ENCODE results near the gene SLC22A31.
"Not testable (repeated sequence)": the region's sequence is repeated elsewhere in the genome, so short reads cannot be mapped to it uniquely, and the experiment has no call there.

Gene SLC22A31

GRCh38 chr16:89200124-89200849, at the start of gene SLC22A31:
TSS of gene SLC22A31 (minus strand) at chr16:89200537. CDS start at chr16:89200501, 36 bp downstream.
- DNase-seq (ENCODE audit: low spot score), result no peak

- no peak for DNase-seq (ENCODE audit: low spot score)
Measured at GRCh38 chr16:89248196-89248982, 48.1 kb upstream of the SLC22A31 start.

GRCh38 chr16:89247734-89248075, 47.4 kb upstream of the SLC22A31 start:
- DNase-seq (ENCODE audit: low spot score), result not testable (repeated sequence)

- peak; percentile 72 for DNase-seq (ENCODE audit: low spot score)
Measured at GRCh38 chr16:89246903-89247733, 46.8 kb upstream of the SLC22A31 start.

- DNase-seq (ENCODE audit: low spot score), result no peak
Measured at GRCh38 chr16:89246383-89246902, 46.1 kb upstream of the SLC22A31 start.

- no peak for DNase-seq (ENCODE audit: low spot score)
Measured at GRCh38 chr16:89244754-89245153, 44.4 kb upstream of the SLC22A31 start.

GRCh38 chr16:89244264-89244663, 43.9 kb upstream of the SLC22A31 start:
- not testable (repeated sequence) for DNase-seq (ENCODE audit: low spot score)

- no peak for DNase-seq (ENCODE audit: low spot score)
Measured at GRCh38 chr16:89243664-89244063, 43.3 kb upstream of the SLC22A31 start.

- no peak for DNase-seq (ENCODE audit: low spot score)
Measured at GRCh38 chr16:89242795-89243200, 42.5 kb upstream of the SLC22A31 start.

- no peak for DNase-seq (ENCODE audit: low spot score)
Measured at GRCh38 chr16:89241187-89242007, 41.1 kb upstream of the SLC22A31 start.

- DNase-seq (ENCODE audit: low spot score), result no peak
Measured at GRCh38 chr16:89237733-89238132, 37.4 kb upstream of the SLC22A31 start.

GRCh38 chr16:89233678-89234490, 33.5 kb upstream of the SLC22A31 start:
- no peak for DNase-seq (ENCODE audit: low spot score)

GRCh38 chr16:89232107-89232506, 31.8 kb upstream of the SLC22A31 start:
- no peak for DNase-seq (ENCODE audit: low spot score)

- DNase-seq (ENCODE audit: low spot score), result no peak
Measured at GRCh38 chr16:89230255-89230654, 29.9 kb upstream of the SLC22A31 start.

GRCh38 chr16:89224665-89225064, 24.3 kb upstream of the SLC22A31 start:
- DNase-seq (ENCODE audit: low spot score), result no peak

- DNase-seq (ENCODE audit: low spot score), result no peak
Measured at GRCh38 chr16:89222931-89223330, 22.6 kb upstream of the SLC22A31 start.

- no peak for DNase-seq (ENCODE audit: low spot score)
Measured at GRCh38 chr16:89221604-89222003, 21.3 kb upstream of the SLC22A31 start.

GRCh38 chr16:89219365-89219764, 19.0 kb upstream of the SLC22A31 start:
- DNase-seq (ENCODE audit: low spot score), result no peak

- DNase-seq (ENCODE audit: low spot score), result peak; percentile 70
Measured at GRCh38 chr16:89217388-89218191, 17.3 kb upstream of the SLC22A31 start, which contains the start of gene ZNF778. TSS of gene ZNF778 (plus strand) at chr16:89217703. CDS start at chr16:89221128, 3,425 bp downstream.

- DNase-seq (ENCODE audit: low spot score), result no peak
Measured at GRCh38 chr16:89217138-89217387, 16.7 kb upstream of the SLC22A31 start.
